Mesenchymal stem cell (in vitro differentiated cells and primary cell): Measurements from ENCODE around the gene ZBTB38.

Source experiments
- DNase-seq: peaks from one replicate; pipeline ENCODE4 v3.0.0-alpha.2; 2013
- H2AFZ ChIP-seq: one replicate; pipeline ENCODE4 v1.6.1; 2013; ENCODE audit warnings: low read depth, mild to moderate bottlenecking, control low read depth, inconsistent platforms, low read length, moderate library complexity
- H2AK5ac ChIP-seq: 2 replicates; pipeline ENCODE4 v1.6.1; 2013; ENCODE audit warnings: low read length, moderate library complexity, mild to moderate bottlenecking, inconsistent platforms; ENCODE audit not compliant: severe bottlenecking
- H2BK120ac ChIP-seq: one replicate; pipeline ENCODE4 v1.6.1; 2013; ENCODE audit warnings: low read depth, mild to moderate bottlenecking, inconsistent platforms, low read length, moderate library complexity
- H2BK12ac ChIP-seq, 2 experiments: one replicate each; pipeline ENCODE4 v1.6.1; 2013; ENCODE audit warnings: inconsistent platforms in 2 of 2, low read length in 2 of 2, mild to moderate bottlenecking in 2 of 2, moderate library complexity in 2 of 2, control low read depth in 1 of 2
- H2BK15ac ChIP-seq: one replicate; pipeline ENCODE4 v1.6.1; 2013; ENCODE audit warnings: mild to moderate bottlenecking, low read depth, inconsistent platforms; ENCODE audit not compliant: poor library complexity, severe bottlenecking
- H2BK5ac ChIP-seq: 2 replicates; pipeline ENCODE4 v1.6.1; 2013; ENCODE audit warnings: low read depth, mild to moderate bottlenecking, low read length, control low read depth, inconsistent platforms; ENCODE audit not compliant: poor library complexity, severe bottlenecking
- H3K14ac ChIP-seq, 2 experiments: one replicate each; pipeline ENCODE4 v1.6.1; 2013; ENCODE audit warnings: inconsistent platforms in 2 of 2, low read length in 2 of 2, control low read depth in 1 of 2, mild to moderate bottlenecking in 1 of 2, moderate library complexity in 1 of 2
- H3K18ac ChIP-seq, 2 experiments: one replicate each; pipeline ENCODE4 v1.6.1; 2013; ENCODE audit warnings: inconsistent platforms in 2 of 2, low read length in 2 of 2, control low read depth in 1 of 2, low read depth in 1 of 2, mild to moderate bottlenecking in 1 of 2
- H3K23ac ChIP-seq, 2 experiments: one replicate each; pipeline ENCODE4 v1.6.1; 2013; ENCODE audit warnings: inconsistent platforms in 2 of 2, low read length in 2 of 2, mild to moderate bottlenecking in 2 of 2, moderate library complexity in 2 of 2, control low read depth in 1 of 2
- H3K27ac ChIP-seq: 2 replicates; pipeline ENCODE4 v1.5.1; 2013; ENCODE audit warnings: mild to moderate bottlenecking, moderate library complexity, low read length, control low read depth, inconsistent platforms; ENCODE audit not compliant: poor library complexity, severe bottlenecking
- H3K27me3 ChIP-seq, 2 experiments: 2 replicates each; pipeline versions ENCODE4 v1.6.1 to v1.7.0; 2013; ENCODE audit warnings: low read length in 2 of 2, mild to moderate bottlenecking in 2 of 2, moderate library complexity in 2 of 2, control low read depth in 1 of 2, inconsistent platforms in 1 of 2; ENCODE audit not compliant: control insufficient read depth in 1 of 2, insufficient read depth in 1 of 2
- H3K36me3 ChIP-seq, 2 experiments: 2 replicates each; pipeline versions ENCODE4 v1.6.1 to v1.7.0; 2013; ENCODE audit warnings: low read length in 2 of 2, control low read depth in 1 of 2, inconsistent platforms in 1 of 2, low read depth in 1 of 2, mild to moderate bottlenecking in 1 of 2; ENCODE audit not compliant: insufficient read depth in 2 of 2, control insufficient read depth in 1 of 2
- H3K4ac ChIP-seq, 2 experiments: one replicate each; pipeline ENCODE4 v1.6.1; 2013; ENCODE audit warnings: inconsistent platforms in 2 of 2, low read length in 2 of 2, mild to moderate bottlenecking in 2 of 2, moderate library complexity in 2 of 2, control low read depth in 1 of 2, low read depth in 1 of 2
- H3K4me1 ChIP-seq: 2 replicates; pipeline ENCODE4 v1.6.1; 2013; ENCODE audit warnings: low read depth, low read length, control low read depth; ENCODE audit not compliant: control insufficient read depth, insufficient read depth
- H3K4me2 ChIP-seq: 2 replicates; pipeline ENCODE4 v1.6.1; 2013; ENCODE audit warnings: low read length, mild to moderate bottlenecking, inconsistent platforms; ENCODE audit not compliant: poor library complexity, severe bottlenecking
- H3K4me3 ChIP-seq, 2 experiments: 2 replicates each; pipeline versions ENCODE4 v1.5.1 to v1.7.0; 2013; ENCODE audit warnings: low read length in 2 of 2, mild to moderate bottlenecking in 2 of 2, control low read depth in 1 of 2, low read depth in 1 of 2; ENCODE audit not compliant: insufficient read depth in 1 of 2
- H3K79me1 ChIP-seq: replicated peaks from 2 replicates; pipeline ENCODE4 v1.6.1; 2013; ENCODE audit warnings: mild to moderate bottlenecking, control low read depth, low read length, inconsistent platforms; ENCODE audit not compliant: poor library complexity, severe bottlenecking
- H3K9ac ChIP-seq: 2 replicates; pipeline ENCODE4 v1.7.0; 2013; ENCODE audit warnings: mild to moderate bottlenecking, low read length, moderate library complexity
- H3K9me3 ChIP-seq: 2 replicates; pipeline ENCODE4 v1.7.0; 2013; ENCODE audit warnings: mild to moderate bottlenecking, low read length; ENCODE audit not compliant: control insufficient read depth
- H4K8ac ChIP-seq: one replicate; pipeline ENCODE4 v1.6.1; 2013; ENCODE audit warnings: inconsistent platforms, mild to moderate bottlenecking, low read length, moderate library complexity
- H4K91ac ChIP-seq: one replicate; pipeline ENCODE4 v1.6.1; 2013; ENCODE audit warnings: mild to moderate bottlenecking, low read length, inconsistent platforms
- WGBS: methylation state at CpG from one replicate; pipeline ENCODE4 v1.1.7; 2013; ENCODE audit warnings: mixed read lengths; 5-methylcytosine and 5-hydroxymethylcytosine counted together

The ZBTB38 gene

DNA sequence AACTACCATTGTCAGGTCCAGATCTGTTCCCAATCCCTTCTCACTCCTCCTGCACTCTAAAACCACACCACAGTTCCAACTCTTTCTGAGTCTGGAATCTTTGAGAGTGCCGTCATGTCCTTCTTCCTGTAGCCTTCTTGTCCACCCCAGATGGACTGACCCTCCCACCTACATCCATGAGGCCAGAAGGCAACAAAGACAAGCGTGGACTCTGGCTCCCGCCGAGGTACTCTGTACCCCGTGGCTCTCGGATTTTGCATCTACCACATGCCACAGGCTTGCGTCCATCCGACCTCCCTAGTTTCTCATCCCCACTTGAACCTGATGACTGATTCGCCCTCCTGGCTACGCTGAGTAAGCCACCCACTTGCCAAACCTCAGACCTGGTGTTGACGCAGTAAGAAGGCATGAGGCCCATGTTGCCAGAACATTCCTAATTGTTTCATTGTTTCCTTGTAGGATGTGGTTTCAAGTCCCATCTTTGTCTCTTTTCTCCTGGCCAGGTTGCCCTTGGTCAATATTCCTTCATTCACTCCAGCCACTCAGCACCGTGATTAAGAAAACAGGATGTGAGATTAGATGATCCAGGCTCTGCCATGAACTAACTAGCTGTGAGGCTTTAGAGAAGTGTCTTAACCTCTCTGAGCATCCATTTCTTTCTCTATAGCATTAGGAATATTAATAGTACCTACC lies 1.1 kb upstream of the ZBTB38 start:
- WGBS = 13% methylated on average over 11 of the region's 12 CpGs
- peak; percentile 99 for DNase-seq
- Histone ChIP-seq H3K9ac (peak overlapping the region; percentile 87), H2BK120ac (peak overlapping the region; percentile 75), H3K4me3 (no peak overlapping the region), H3K4me2 (no peak overlapping the region), H3K4me1 (peaks cover 16% of the 10 kb centered on the region), H2BK12ac (peak overlapping the region; percentile 50 to 73), H3K27me3 (no peaks in the 10 kb centered on the region), H2BK5ac (peak overlapping the region; percentile 93), H3K4ac (peak overlapping the region; percentile 18 to 62), H3K27ac (peak overlapping the region; percentile 100), H3K79me1 (peaks cover 5% of the 10 kb centered on the region), H4K8ac (peak overlapping the region; percentile 61), H3K23ac (no peak overlapping the region), H2AK5ac (peak overlapping the region; percentile 24), H3K14ac (peak overlapping the region in 1 of 2 experiments; percentile 5), H2BK15ac (peak overlapping the region; percentile 50), H3K36me3 (peaks cover 0 to 11% of the 10 kb centered on the region in 2 experiments), H3K18ac (peak overlapping the region; percentile 74 to 84), H3K9me3 (peaks cover 10% of the 10 kb centered on the region), H2AFZ (no peak overlapping the region), H4K91ac (peak overlapping the region; percentile 31)

GRCh38 chr3:141368925-141369794 lies 856 bp downstream of the ZBTB38 start:
- DNase-seq = peak; percentile 85
- Histone ChIP-seq H3K18ac (peak overlapping the region; percentile 92 to 98), H3K9ac (peak overlapping the region; percentile 87), H3K9me3 (no peaks in the 10 kb centered on the region), H3K14ac (peak overlapping the region in 1 of 2 experiments; percentile 85), H2BK120ac (peak overlapping the region; percentile 95), H3K27ac (peak overlapping the region; percentile 100), H2AK5ac (peak overlapping the region; percentile 98), H2AFZ (no peak overlapping the region), H3K23ac (no peak overlapping the region), H2BK15ac (peak overlapping the region; percentile 97), H3K36me3 (peaks cover 0 to 18% of the 10 kb centered on the region in 2 experiments), H3K4ac (peak overlapping the region; percentile 71 to 99), H3K4me1 (peaks cover 19% of the 10 kb centered on the region), H4K91ac (peak overlapping the region; percentile 94), H3K4me3 (peak overlapping the region in 1 of 2 experiments; percentile 66), H3K27me3 (no peaks in the 10 kb centered on the region), H3K4me2 (no peak overlapping the region), H4K8ac (peak overlapping the region; percentile 96), H3K79me1 (peaks cover 8% of the 10 kb centered on the region), H2BK12ac (peak overlapping the region; percentile 70 to 84), H2BK5ac (peak overlapping the region; percentile 86)
- WGBS = 61% methylated on average over 15 of the region's 15 CpGs

GRCh38 chr3:141370065-141370533 lies 1.8 kb downstream of the ZBTB38 start:
- no peak overlapping the region for H2BK120ac ChIP-seq
- WGBS = 11% methylated on average over 1 of the region's 2 CpGs
- H3K27me3 ChIP-seq = no peaks in the 10 kb centered on the region
- H3K4me2 ChIP-seq = no peak overlapping the region
- H3K14ac ChIP-seq = no peak overlapping the region
- H3K4ac ChIP-seq = no peak overlapping the region
- no peak overlapping the region for H2AFZ ChIP-seq
- no peak overlapping the region for H2BK15ac ChIP-seq
- peak; percentile 94 for DNase-seq
- peaks cover under 1 to 20% of the 10 kb centered on the region in 2 experiments for H3K36me3 ChIP-seq
- H4K8ac ChIP-seq = no peak overlapping the region
- peaks cover 8% of the 10 kb centered on the region for H3K79me1 ChIP-seq
- H3K4me3 ChIP-seq = peak overlapping the region in 1 of 2 experiments; percentile 66
- H3K4me1 ChIP-seq = peaks cover 21% of the 10 kb centered on the region
- H3K27ac ChIP-seq = no peak overlapping the region
- H3K18ac ChIP-seq = no peak overlapping the region
- H4K91ac ChIP-seq = no peak overlapping the region
- no peak overlapping the region for H2BK5ac ChIP-seq
- no peaks in the 10 kb centered on the region for H3K9me3 ChIP-seq
- H2AK5ac ChIP-seq = no peak overlapping the region
- no peak overlapping the region for H3K23ac ChIP-seq
- H3K9ac ChIP-seq = peak overlapping the region; percentile 87
- no peak overlapping the region for H2BK12ac ChIP-seq

- H4K91ac ChIP-seq = no peak overlapping the region
- no peak overlapping the region for H2BK120ac ChIP-seq
- no peak overlapping the region for H4K8ac ChIP-seq
- no peak overlapping the region for H2BK15ac ChIP-seq
- no peak overlapping the region for H2AFZ ChIP-seq
- no peaks in the 10 kb centered on the region for H3K9me3 ChIP-seq
- H3K4me3 ChIP-seq = no peak overlapping the region
- H3K36me3 ChIP-seq = peaks cover 17 to 38% of the 10 kb centered on the region in 2 experiments
- H3K4ac ChIP-seq = no peak overlapping the region
- no peak overlapping the region for H3K27ac ChIP-seq
- no peak overlapping the region for H3K23ac ChIP-seq
- no peaks in the 10 kb centered on the region for H3K27me3 ChIP-seq
- H3K18ac ChIP-seq = no peak overlapping the region
- peaks cover 26% of the 10 kb centered on the region for H3K79me1 ChIP-seq
- no peak overlapping the region for H2BK5ac ChIP-seq
- peaks cover 23% of the 10 kb centered on the region for H3K4me1 ChIP-seq
- no peak overlapping the region for H3K9ac ChIP-seq
- peak overlapping the region; percentile 23 for H2AK5ac ChIP-seq
- no peak overlapping the region for H3K4me2 ChIP-seq
- DNase-seq = no peak
- peak overlapping the region in 1 of 2 experiments; percentile 18 for H2BK12ac ChIP-seq
- H3K14ac ChIP-seq = no peak overlapping the region
These were observed 3.6 kb downstream of the ZBTB38 start for GRCh38 chr3:141371882-141372281.
